Muscle layer of duodenum (tissue), 2 donors: ENCODE data around the gene LINGO3.

Experiments used
- H3K27ac ChIP-seq: one replicate; pipeline ENCODE4 v1.7.0; 2013; ENCODE audit warnings: mild to moderate bottlenecking, low read length
- H3K27me3 ChIP-seq: one replicate; pipeline ENCODE4 v1.7.0; 2013; ENCODE audit warnings: low read depth, mild to moderate bottlenecking, control low read depth, low read length
- H3K36me3 ChIP-seq, 2 donors: one replicate each; pipeline ENCODE4 v1.7.0; 2013; ENCODE audit warnings: low read length in 2 of 2, control low read depth in 1 of 2, mild to moderate bottlenecking in 1 of 2; ENCODE audit not compliant: insufficient read depth in 2 of 2, control insufficient read depth in 1 of 2
- H3K4me1 ChIP-seq, 2 donors: one replicate each; pipeline ENCODE4 v1.7.0; 2013; ENCODE audit warnings: low read length in 2 of 2, mild to moderate bottlenecking in 2 of 2, control low read depth in 1 of 2, moderate library complexity in 1 of 2; ENCODE audit not compliant: insufficient read depth in 2 of 2, control insufficient read depth in 1 of 2
- H3K4me3 ChIP-seq, 2 donors: one replicate each; pipeline ENCODE4 v1.7.0; 2013; ENCODE audit warnings: low read length in 2 of 2, low read depth in 1 of 2, mild to moderate bottlenecking in 1 of 2
- H3K9me3 ChIP-seq, 2 donors: one replicate each; pipeline ENCODE4 v1.7.0; 2013; ENCODE audit warnings: low read length in 2 of 2, control low read depth in 1 of 2, mild to moderate bottlenecking in 1 of 2; ENCODE audit not compliant: control insufficient read depth in 1 of 2
- donor health status: healthy.

Gene LINGO3

GRCh38 chr19:2332341-2333026, 24.5 kb upstream of the LINGO3 start:
- Histone ChIP-seq H3K36me3 (peaks cover 0 to 3% of the 10 kb centered on the region in 2 donors), H3K9me3 (no peaks in the 10 kb centered on the region), H3K27ac (peak overlapping the region; percentile 16), H3K27me3 (no peaks in the 10 kb centered on the region), H3K4me1 (peaks cover 3 to 59% of the 10 kb centered on the region in 2 donors), H3K4me3 (no peak overlapping the region)

- H3K27ac ChIP-seq: peak overlapping the region; percentile 81
- H3K4me3 ChIP-seq: no peak overlapping the region
- H3K4me1 ChIP-seq: peaks cover 3 to 66% of the 10 kb centered on the region in 2 donors
Measured at GRCh38 chr19:2331601-2332246, 23.8 kb upstream of the LINGO3 start.

GRCh38 chr19:2330632-2331284, 22.8 kb upstream of the LINGO3 start:
- H3K36me3 ChIP-seq: no peaks in the 10 kb centered on the region
- H3K27me3 ChIP-seq: no peaks in the 10 kb centered on the region
- H3K9me3 ChIP-seq: no peaks in the 10 kb centered on the region
- no peak overlapping the region for H3K4me3 ChIP-seq
- H3K27ac ChIP-seq: peak overlapping the region; percentile 81
- peaks cover 3 to 68% of the 10 kb centered on the region in 2 donors for H3K4me1 ChIP-seq

More at GRCh38 chr19:2331601-2332246, 23.8 kb upstream of the LINGO3 start:
- H3K27me3 ChIP-seq: no peaks in the 10 kb centered on the region
- no peaks in the 10 kb centered on the region for H3K36me3 ChIP-seq
- H3K9me3 ChIP-seq: no peaks in the 10 kb centered on the region

- Histone ChIP-seq H3K9me3 (no peaks in the 10 kb centered on the region), H3K27ac (no peak overlapping the region), H3K4me3 (no peak overlapping the region), H3K27me3 (no peaks in the 10 kb centered on the region), H3K4me1 (peaks cover 3 to 68% of the 10 kb centered on the region in 2 donors), H3K36me3 (peaks cover 0 to 3% of the 10 kb centered on the region in 2 donors)
Measured at GRCh38 chr19:2330255-2330631, 22.3 kb upstream of the LINGO3 start.

- H3K4me3 ChIP-seq: peak overlapping the region; percentile 86 to 96
- no peaks in the 10 kb centered on the region for H3K9me3 ChIP-seq
- H3K27ac ChIP-seq: peak overlapping the region; percentile 54
- H3K27me3 ChIP-seq: no peaks in the 10 kb centered on the region
- peaks cover 0 to 5% of the 10 kb centered on the region in 2 donors for H3K36me3 ChIP-seq
- H3K4me1 ChIP-seq: peaks cover 3 to 68% of the 10 kb centered on the region in 2 donors
Measured at GRCh38 chr19:2329501-2329916, 21.6 kb upstream of the LINGO3 start.

GRCh38 chr19:2329149-2329478, 21.2 kb upstream of the LINGO3 start:
- peak overlapping the region; percentile 86 to 96 for H3K4me3 ChIP-seq
- H3K36me3 ChIP-seq: peaks cover 0 to 8% of the 10 kb centered on the region in 2 donors
- no peaks in the 10 kb centered on the region for H3K27me3 ChIP-seq
- peaks cover 3 to 65% of the 10 kb centered on the region in 2 donors for H3K4me1 ChIP-seq
- H3K9me3 ChIP-seq: no peaks in the 10 kb centered on the region
- H3K27ac ChIP-seq: peak overlapping the region; percentile 54

- Histone ChIP-seq H3K4me1 (peaks cover under 1 to 61% of the 10 kb centered on the region in 2 donors), H3K9me3 (no peaks in the 10 kb centered on the region), H3K27me3 (no peaks in the 10 kb centered on the region), H3K36me3 (peaks cover 0 to 12% of the 10 kb centered on the region in 2 donors), H3K4me3 (peak within 1 kb of the TSS; percentile 86 to 96), H3K27ac (peak within 1 kb of the TSS; percentile 63)
Measured at GRCh38 chr19:2328401-2329148, 20.6 kb upstream of the LINGO3 start, which contains the start of the genes LSM7 and SPPL2B. LSM7 (minus strand) TSS chr19:2328586; CDS start chr19:2328566, 20 bp downstream. SPPL2B (plus strand) TSS chr19:2328684; CDS start chr19:2328710, 26 bp downstream.

GRCh38 chr19:2327773-2328400, 19.9 kb upstream of the LINGO3 start:
- Histone ChIP-seq H3K27me3 (no peaks in the 10 kb centered on the region), H3K4me1 (peaks cover 0 to 54% of the 10 kb centered on the region in 2 donors), H3K4me3 (peak overlapping the region; percentile 86 to 96), H3K36me3 (peaks cover 0 to 18% of the 10 kb centered on the region in 2 donors), H3K9me3 (no peaks in the 10 kb centered on the region), H3K27ac (peak overlapping the region; percentile 63)

- Histone ChIP-seq H3K27me3 (no peaks in the 10 kb centered on the region), H3K9me3 (no peaks in the 10 kb centered on the region), H3K36me3 (peaks cover 0 to 24% of the 10 kb centered on the region in 2 donors), H3K4me3 (peak overlapping the region in 1 of 2 donors; percentile 96), H3K4me1 (peaks cover 0 to 44% of the 10 kb centered on the region in 2 donors), H3K27ac (no peak overlapping the region)
Measured at GRCh38 chr19:2326699-2327360, 18.9 kb upstream of the LINGO3 start.

- H3K4me3 ChIP-seq: no peak overlapping the region
- H3K4me1 ChIP-seq: peaks cover 0 to 30% of the 10 kb centered on the region in 2 donors
- no peak overlapping the region for H3K27ac ChIP-seq
- H3K27me3 ChIP-seq: no peaks in the 10 kb centered on the region
- no peaks in the 10 kb centered on the region for H3K9me3 ChIP-seq
- peaks cover 0 to 24% of the 10 kb centered on the region in 2 donors for H3K36me3 ChIP-seq
Measured at GRCh38 chr19:2325281-2326046, 17.5 kb upstream of the LINGO3 start.
